ENCODE results near the gene EMC10.

Gene EMC10

DNA sequence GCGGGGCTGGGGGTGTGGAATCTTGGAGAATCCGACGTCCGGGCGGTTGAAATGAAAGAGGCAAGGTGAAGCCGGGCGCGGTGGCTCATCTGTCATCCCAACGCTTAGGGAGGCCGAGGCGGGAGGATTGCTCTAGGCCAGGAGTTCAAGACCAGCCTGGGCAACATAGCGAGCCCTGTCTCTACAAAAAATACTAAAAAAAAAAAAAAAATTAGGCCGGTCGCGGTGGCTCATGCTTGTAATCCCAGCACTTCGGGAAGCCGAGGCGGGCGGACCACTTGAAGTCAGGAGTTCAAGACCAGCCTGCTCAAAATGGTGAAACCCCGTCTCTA, 566 bp downstream of the EMC10 start:
- Histone ChIP-seq H2AFZ (ENCODE audit: low read depth) (peak overlapping the region; percentile 86), H3K4me1 (ENCODE audit: low read depth, poor library complexity, severe bottlenecking) (peaks cover 5% of the 10 kb centered on the region), H3K36me3 (ENCODE audit: insufficient read depth) (no peaks in the 10 kb centered on the region), H3K4me2 (peak overlapping the region; percentile 65), H3K9ac (peak overlapping the region; percentile 77), H3K27me3 (ENCODE audit: insufficient read depth, low read depth) (peaks cover 8% of the 10 kb centered on the region; the same call in 1 of the 2 replicates), H3K27ac (peak overlapping the region; percentile 65), H3K4me3 (IDR thresholded peaks at IDR 0.05; ENCODE audit: insufficient read depth, low read depth, low read length) (peak overlapping the region; percentile 32), H3K79me2 (ENCODE audit: insufficient read depth, low read depth) (peaks cover 17% of the 10 kb centered on the region; the same call in 1 of the 2 replicates), H4K20me1 (ENCODE audit: insufficient read depth) (no peaks in the 10 kb centered on the region)
- TF ChIP-seq CTCF (conservative IDR thresholded peaks at IDR 0.05; ENCODE audit: low read depth, low read length), result no peak

GRCh38 chr19:50477751-50478515, 1.6 kb downstream of the EMC10 start:
- H3K4me1 ChIP-seq (ENCODE audit: low read depth, poor library complexity, severe bottlenecking), result peaks cover 5% of the 10 kb centered on the region
- no peaks in the 10 kb centered on the region for H4K20me1 ChIP-seq (ENCODE audit: insufficient read depth)
- peaks cover 17% of the 10 kb centered on the region; the same call in 1 of the 2 replicates for H3K79me2 ChIP-seq (ENCODE audit: insufficient read depth, low read depth)
- no peak overlapping the region for H3K4me3 ChIP-seq (IDR thresholded peaks at IDR 0.05; ENCODE audit: insufficient read depth, low read depth, low read length)
- H2AFZ ChIP-seq (ENCODE audit: low read depth), result no peak overlapping the region
- peaks cover 3% of the 10 kb centered on the region; the same call in 1 of the 2 replicates for H3K27me3 ChIP-seq (ENCODE audit: insufficient read depth, low read depth)
- TF ChIP-seq CTCF (conservative IDR thresholded peaks at IDR 0.05; ENCODE audit: low read depth, low read length), result no peak
- H3K27ac ChIP-seq, result no peak overlapping the region
- no peaks in the 10 kb centered on the region for H3K36me3 ChIP-seq (ENCODE audit: insufficient read depth)
- H3K9ac ChIP-seq, result no peak overlapping the region
- H3K4me2 ChIP-seq, result peak overlapping the region; percentile 65

DNA sequence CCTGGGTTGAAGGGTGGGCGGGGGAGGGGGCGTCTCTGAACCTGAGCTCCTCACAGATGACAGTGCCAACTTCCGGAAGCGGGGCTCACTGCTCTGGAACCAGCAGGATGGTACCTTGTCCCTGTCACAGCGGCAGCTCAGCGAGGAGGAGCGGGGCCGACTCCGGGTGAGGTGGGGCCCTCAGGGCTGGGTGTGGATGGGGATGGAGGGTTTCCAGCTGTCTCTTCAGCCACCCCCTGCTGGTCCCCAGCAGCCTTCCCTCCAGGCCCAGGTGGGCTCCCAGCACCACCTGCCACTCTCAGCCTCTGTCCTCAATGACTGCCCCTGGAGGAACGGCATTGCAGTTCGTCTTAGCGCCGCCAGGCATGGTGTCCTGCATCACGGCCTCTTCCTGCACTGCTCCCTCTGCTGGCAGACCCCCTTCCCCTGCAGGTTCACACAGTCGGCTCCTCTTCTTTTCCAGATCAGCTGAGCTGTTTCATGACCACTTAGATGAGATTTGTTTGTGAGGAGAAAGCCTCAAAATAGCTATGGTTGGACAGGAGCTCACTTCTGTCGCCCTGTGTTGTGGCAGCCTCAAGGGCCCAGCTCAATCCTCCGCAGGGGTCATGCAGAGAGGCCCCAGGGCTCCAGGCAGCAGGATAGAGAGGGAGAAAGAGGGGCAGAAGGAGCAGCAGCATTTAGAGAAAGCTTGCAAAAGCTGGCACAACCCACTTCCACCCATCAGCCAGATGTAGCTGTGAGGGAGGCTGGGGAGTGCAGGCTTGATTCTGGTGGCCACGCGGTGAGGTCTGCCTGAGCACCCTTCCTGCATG, 2.8 kb downstream of the EMC10 start:
- H3K79me2 ChIP-seq (ENCODE audit: insufficient read depth, low read depth), result peaks cover 17% of the 10 kb centered on the region; the same call in 1 of the 2 replicates
- no peak overlapping the region for H2AFZ ChIP-seq (ENCODE audit: low read depth)
- H3K27ac ChIP-seq, result no peak overlapping the region
- H3K9ac ChIP-seq, result no peak overlapping the region
- H4K20me1 ChIP-seq (ENCODE audit: insufficient read depth), result no peaks in the 10 kb centered on the region
- peaks cover 5% of the 10 kb centered on the region for H3K4me1 ChIP-seq (ENCODE audit: low read depth, poor library complexity, severe bottlenecking)
- no peaks in the 10 kb centered on the region for H3K36me3 ChIP-seq (ENCODE audit: insufficient read depth)
- H3K4me3 ChIP-seq (IDR thresholded peaks at IDR 0.05; ENCODE audit: insufficient read depth, low read depth, low read length), result no peak overlapping the region
- H3K27me3 ChIP-seq (ENCODE audit: insufficient read depth, low read depth), result 0 out of 2 replicates have a peak, but pooled peaks cover 2% of the 10 kb centered on the region
- no peak overlapping the region for H3K4me2 ChIP-seq
- TF ChIP-seq CTCF (conservative IDR thresholded peaks at IDR 0.05; ENCODE audit: low read depth, low read length), result peak; percentile 45

DNA sequence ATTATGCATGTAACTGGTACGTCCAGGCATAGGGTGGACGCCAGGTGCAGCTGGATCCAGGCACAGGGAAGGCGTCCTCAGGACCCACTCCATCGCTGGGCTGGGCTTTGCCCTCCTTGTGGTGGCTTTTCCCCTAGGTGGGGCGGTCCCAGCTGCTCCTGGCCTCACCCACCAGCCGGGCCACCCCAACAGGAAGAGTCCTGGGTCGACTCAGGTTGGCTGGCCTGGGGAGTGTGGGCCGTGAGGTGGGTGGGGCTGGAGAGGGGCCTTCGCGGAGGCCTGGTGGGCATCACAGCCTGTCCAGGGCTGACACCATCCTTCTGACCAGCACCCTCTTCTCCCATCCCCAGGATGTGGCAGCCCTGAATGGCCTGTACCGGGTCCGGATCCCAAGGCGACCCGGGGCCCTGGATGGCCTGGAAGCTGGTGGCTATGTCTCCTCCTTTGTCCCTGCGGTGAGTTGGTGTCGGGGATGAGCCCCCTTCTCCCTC, 3.5 kb downstream of the EMC10 start:
- H3K79me2 ChIP-seq (ENCODE audit: insufficient read depth, low read depth), result peaks cover 17% of the 10 kb centered on the region; the same call in 1 of the 2 replicates
- H3K4me1 ChIP-seq (ENCODE audit: low read depth, poor library complexity, severe bottlenecking), result peaks cover 5% of the 10 kb centered on the region
- no peak overlapping the region for H3K4me3 ChIP-seq (IDR thresholded peaks at IDR 0.05; ENCODE audit: insufficient read depth, low read depth, low read length)
- H3K27ac ChIP-seq, result no peak overlapping the region
- no peaks in the 10 kb centered on the region for H3K36me3 ChIP-seq (ENCODE audit: insufficient read depth)
- H4K20me1 ChIP-seq (ENCODE audit: insufficient read depth), result no peaks in the 10 kb centered on the region
- no peak overlapping the region for H3K4me2 ChIP-seq
- no peak for TF ChIP-seq CTCF (conservative IDR thresholded peaks at IDR 0.05; ENCODE audit: low read depth, low read length)
- no peak overlapping the region for H2AFZ ChIP-seq (ENCODE audit: low read depth)
- no peaks in the 10 kb centered on the region for H3K27me3 ChIP-seq (ENCODE audit: insufficient read depth, low read depth)
- H3K9ac ChIP-seq, result no peak overlapping the region

Measured in KMS-11 (cell line).